Activated T-cell treated with anti-CD3 and anti-CD28 coated beads, Interleukin-2, amount 50 U/mL, for 24 hours (primary cell): Measurements from ENCODE around the gene BSND.

Experiments used
- DNase-seq: peaks from one replicate; pipeline ENCODE4 v3.0.0-alpha.2; 2020
- H3K27ac Mint-ChIP-seq: 2 replicates; pipeline ENCODE4 v1.8.0; 2020; ENCODE audit warnings: mild to moderate bottlenecking, mixed read lengths
- H3K27me3 Mint-ChIP-seq: 2 replicates; pipeline ENCODE4 v1.8.0; 2020; ENCODE audit warnings: mixed read lengths
- H3K36me3 Mint-ChIP-seq: 2 replicates; pipeline ENCODE4 v1.8.0; 2020; ENCODE audit warnings: low read depth, mixed read lengths
- H3K4me1 Mint-ChIP-seq: 2 replicates; pipeline ENCODE4 v1.8.0; 2020; ENCODE audit warnings: low read depth, mixed read lengths
- H3K4me3 Mint-ChIP-seq: 2 replicates; pipeline ENCODE4 v1.8.0; 2020; ENCODE audit warnings: mild to moderate bottlenecking, moderate library complexity, mixed read lengths
- H3K9me3 Mint-ChIP-seq: 2 replicates; pipeline ENCODE4 v1.8.0; 2020; ENCODE audit warnings: mixed read lengths

Gene BSND

GRCh38 chr1:55059302-55060132 is 60.8 kb downstream of the BSND start:
- no peak for DNase-seq
- H3K4me3 Mint-ChIP-seq = no peak overlapping the region
- no peak overlapping the region for H3K27ac Mint-ChIP-seq
- no peaks in the 10 kb centered on the region for H3K27me3 Mint-ChIP-seq
- H3K36me3 Mint-ChIP-seq = no peaks in the 10 kb centered on the region
- H3K9me3 Mint-ChIP-seq = no peaks in the 10 kb centered on the region
- peaks cover 10% of the 10 kb centered on the region for H3K4me1 Mint-ChIP-seq

DNA sequence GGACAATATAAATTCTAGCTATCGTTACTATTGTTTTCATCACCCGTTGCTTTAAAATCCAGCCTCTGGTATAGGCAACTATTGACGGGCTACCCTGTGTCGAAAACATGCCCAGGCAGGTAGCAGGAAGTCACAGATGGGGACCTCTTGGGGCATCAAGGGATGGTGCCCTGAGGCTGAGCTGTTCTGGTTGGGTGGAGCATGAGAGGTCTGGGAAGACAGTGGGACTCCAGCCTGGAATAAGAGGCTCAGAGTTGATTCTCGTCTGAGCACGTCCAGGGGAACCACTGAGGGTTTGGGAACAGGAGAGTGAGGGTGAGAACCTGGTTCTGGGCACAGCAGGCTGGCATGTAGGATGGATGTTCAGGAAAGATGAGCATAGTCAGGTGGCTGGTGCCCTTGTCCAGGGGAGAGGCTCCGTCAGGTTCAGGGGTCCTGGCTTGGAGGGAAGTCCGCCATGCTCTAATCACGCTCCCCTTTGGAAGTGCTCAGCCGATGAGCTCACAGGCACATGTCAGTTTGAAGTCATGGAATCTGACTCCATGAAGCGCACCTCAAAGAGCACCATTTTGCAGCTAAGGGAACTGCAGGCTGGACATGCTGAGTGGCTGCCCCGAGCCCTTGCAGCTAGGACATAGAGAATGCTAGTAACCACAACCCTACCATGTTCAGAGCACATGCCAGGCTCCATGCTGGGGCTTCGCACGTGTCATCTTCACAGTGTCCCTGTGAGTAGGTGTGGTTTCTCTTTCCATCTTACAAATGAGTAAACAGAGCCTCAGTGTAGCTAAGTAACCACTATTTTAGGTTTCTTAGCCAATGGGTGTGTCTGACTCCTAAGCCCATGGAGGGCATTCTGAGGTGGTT is 61.6 kb downstream of the BSND start:
- no peaks in the 10 kb centered on the region for H3K9me3 Mint-ChIP-seq
- H3K36me3 Mint-ChIP-seq = no peaks in the 10 kb centered on the region
- no peak overlapping the region for H3K4me3 Mint-ChIP-seq
- peaks cover 10% of the 10 kb centered on the region for H3K4me1 Mint-ChIP-seq
- no peaks in the 10 kb centered on the region for H3K27me3 Mint-ChIP-seq
- H3K27ac Mint-ChIP-seq = peak overlapping the region; percentile 39
- DNase-seq = no peak

DNA sequence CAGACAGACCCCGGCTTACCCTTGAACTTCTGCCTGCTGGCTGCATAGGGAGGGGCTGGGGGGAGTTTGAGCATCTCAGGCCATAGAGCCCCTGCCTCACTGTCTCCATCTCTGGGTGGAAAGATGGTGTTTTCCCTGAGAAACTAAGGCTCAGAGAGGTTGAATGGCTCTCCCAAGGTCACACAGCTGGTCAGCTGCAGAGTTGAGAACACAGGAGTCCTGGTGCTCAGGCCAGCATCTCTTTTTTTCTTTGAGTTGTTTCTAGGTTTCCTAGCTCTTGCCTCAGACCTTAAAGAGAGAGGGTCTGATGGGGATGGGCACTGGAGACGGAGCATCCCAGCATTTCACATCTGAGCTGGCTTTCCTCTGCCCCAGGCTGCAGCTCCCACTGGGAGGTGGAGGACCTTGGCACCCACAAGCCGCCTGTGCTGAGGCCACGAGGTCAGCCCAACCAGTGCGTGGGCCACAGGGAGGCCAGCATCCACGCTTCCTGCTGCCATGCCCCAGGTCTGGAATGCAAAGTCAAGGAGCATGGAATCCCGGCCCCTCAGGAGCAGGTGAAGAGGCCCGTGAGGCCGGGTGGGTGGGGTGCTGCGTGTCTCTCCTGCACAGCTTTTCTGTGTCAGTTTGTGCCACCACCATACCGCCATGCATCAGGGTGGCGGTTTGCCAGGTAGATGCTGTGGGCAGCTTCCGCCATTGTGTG is 62.4 kb downstream of the BSND start:
- peaks cover 5% of the 10 kb centered on the region for H3K36me3 Mint-ChIP-seq
- H3K9me3 Mint-ChIP-seq = no peaks in the 10 kb centered on the region
- H3K4me1 Mint-ChIP-seq = peaks cover 10% of the 10 kb centered on the region
- H3K27me3 Mint-ChIP-seq = no peaks in the 10 kb centered on the region
- no peak overlapping the region for H3K4me3 Mint-ChIP-seq
- no peak for DNase-seq
- H3K27ac Mint-ChIP-seq = peak overlapping the region; percentile 31
